ENCODE data around the gene GRAMD4. TPM values are rescaled to one million over a fixed set of nuclear protein-coding genes. Genes with fewer than 3 reads are reported as not detected.

Gene GRAMD4
- polyA plus RNA-seq, 1 of the 3 experiments (the other 2 are of a cell fraction) = 15.5 TPM

- TF ChIP-seq, protein P1, sequence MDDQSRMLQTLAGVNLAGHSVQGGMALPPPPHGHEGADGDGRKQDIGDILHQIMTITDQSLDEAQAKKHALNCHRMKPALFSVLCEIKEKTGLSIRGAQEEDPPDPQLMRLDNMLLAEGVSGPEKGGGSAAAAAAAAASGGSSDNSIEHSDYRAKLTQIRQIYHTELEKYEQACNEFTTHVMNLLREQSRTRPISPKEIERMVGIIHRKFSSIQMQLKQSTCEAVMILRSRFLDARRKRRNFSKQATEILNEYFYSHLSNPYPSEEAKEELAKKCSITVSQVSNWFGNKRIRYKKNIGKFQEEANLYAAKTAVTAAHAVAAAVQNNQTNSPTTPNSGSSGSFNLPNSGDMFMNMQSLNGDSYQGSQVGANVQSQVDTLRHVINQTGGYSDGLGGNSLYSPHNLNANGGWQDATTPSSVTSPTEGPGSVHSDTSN (IDR thresholded peaks at IDR 0.05) = no peak
- TF ChIP-seq, protein P2, sequence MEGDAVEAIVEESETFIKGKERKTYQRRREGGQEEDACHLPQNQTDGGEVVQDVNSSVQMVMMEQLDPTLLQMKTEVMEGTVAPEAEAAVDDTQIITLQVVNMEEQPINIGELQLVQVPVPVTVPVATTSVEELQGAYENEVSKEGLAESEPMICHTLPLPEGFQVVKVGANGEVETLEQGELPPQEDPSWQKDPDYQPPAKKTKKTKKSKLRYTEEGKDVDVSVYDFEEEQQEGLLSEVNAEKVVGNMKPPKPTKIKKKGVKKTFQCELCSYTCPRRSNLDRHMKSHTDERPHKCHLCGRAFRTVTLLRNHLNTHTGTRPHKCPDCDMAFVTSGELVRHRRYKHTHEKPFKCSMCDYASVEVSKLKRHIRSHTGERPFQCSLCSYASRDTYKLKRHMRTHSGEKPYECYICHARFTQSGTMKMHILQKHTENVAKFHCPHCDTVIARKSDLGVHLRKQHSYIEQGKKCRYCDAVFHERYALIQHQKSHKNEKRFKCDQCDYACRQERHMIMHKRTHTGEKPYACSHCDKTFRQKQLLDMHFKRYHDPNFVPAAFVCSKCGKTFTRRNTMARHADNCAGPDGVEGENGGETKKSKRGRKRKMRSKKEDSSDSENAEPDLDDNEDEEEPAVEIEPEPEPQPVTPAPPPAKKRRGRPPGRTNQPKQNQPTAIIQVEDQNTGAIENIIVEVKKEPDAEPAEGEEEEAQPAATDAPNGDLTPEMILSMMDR (IDR thresholded peaks at IDR 0.05) = no peak
- TF ChIP-seq TEAD4 (IDR thresholded peaks at IDR 0.05; ENCODE audit: borderline replicate concordance, insufficient read depth) (no peak), IRF3 (IDR thresholded peaks at IDR 0.05; ENCODE audit: low read depth, low read length) (no peak), REST (IDR thresholded peaks at IDR 0.05; ENCODE audit: low read depth, low read length) (no peak)
Measured at GRCh38 chr22:46664301-46664855, 44.2 kb downstream of the GRAMD4 start (continued).

DNA sequence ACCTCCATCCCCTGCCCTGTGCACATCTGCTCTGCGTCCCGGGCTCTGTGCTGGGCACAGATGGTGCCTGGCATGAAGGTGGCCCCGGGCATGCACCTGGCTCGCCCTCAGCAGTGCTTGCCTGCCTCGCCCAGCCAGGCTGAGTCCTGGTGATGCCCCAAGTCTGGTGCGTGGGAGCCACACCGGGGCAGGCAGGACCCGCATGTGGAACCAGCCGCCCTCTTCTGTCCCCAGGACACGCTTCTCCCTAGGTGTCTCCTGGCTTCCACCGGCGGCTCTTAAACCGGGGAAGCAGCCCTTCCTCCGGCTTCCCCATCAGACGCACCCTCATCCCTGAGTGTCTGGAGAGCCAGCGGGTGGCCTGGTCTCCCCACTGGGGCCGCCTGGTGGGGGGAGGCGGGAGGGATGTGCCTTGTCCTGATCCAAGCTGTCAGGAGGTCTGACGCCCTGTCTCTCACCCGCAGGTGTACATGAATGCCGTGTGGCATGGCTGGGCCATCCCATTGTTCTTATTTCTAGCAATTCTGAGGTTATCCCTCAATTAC, 45.0 kb downstream of the GRAMD4 start:
- Histone ChIP-seq H3K27me3 (ENCODE audit: insufficient read depth) (no peaks in the 10 kb centered on the region), H3K79me2 (ENCODE audit: insufficient read depth) (no peaks in the 10 kb centered on the region), H2AFZ (ENCODE audit: low read depth) (no peak overlapping the region), H3K9ac (no peak overlapping the region), H3K4me3 (ENCODE audit: low read depth in 2 of 2, low read length in 1 of 2) (no peak overlapping the region), H3K9me2 (no peaks in the 10 kb centered on the region), H3K36me3 (replicated peaks in 1 of 2; ENCODE audit: control insufficient read depth in 1 of 2, insufficient read depth in 2 of 2, low read length in 1 of 2) (peaks cover 0 to 19% of the 10 kb centered on the region in 2 experiments), H3K4me1 (ENCODE audit: control insufficient read depth in 1 of 2, insufficient read depth in 2 of 2, low read depth in 1 of 2, low read length in 1 of 2) (peaks cover 0 to 37% of the 10 kb centered on the region in 2 experiments; a peak in 2 of 4 replicates), H3K27ac (ENCODE audit: low read depth in 2 of 2, low read length in 1 of 2) (no peak overlapping the region), H3F3A (replicated peaks; ENCODE audit: insufficient read depth) (no peaks in the 10 kb centered on the region), H3K4me2 (no peak overlapping the region), H3K9me3 (no peaks in the 10 kb centered on the region), H4K20me1 (ENCODE audit: insufficient read depth) (peaks cover 5% of the 10 kb centered on the region; the same call in 1 of the 2 replicates)
- WGBS (ENCODE audit: low lambda C conversion rate) = 94% methylated on average over 19 of the region's 21 CpGs
- ChIA-PET CTCF (interaction anchor here (1.5 to 2.0 kb wide), 2 partner anchors 94 to 102 kb away, joined by 3 to 19 read pairs; no protein-coding TSS in a partner anchor), POLR2A (no interaction called here)
- no peak for DNase-seq
- TF ChIP-seq, protein P1 (IDR thresholded peaks at IDR 0.05) = no peak
- TF ChIP-seq MAX (IDR thresholded peaks at IDR 0.05; ENCODE audit: low read depth) (no peak), MXI1 (IDR thresholded peaks at IDR 0.05; ENCODE audit: low read depth, low read length) (no peak), GABPA (IDR thresholded peaks at IDR 0.05; ENCODE audit: low read depth) (no peak), ELF1 (IDR thresholded peaks at IDR 0.05) (no peak), EZH2phosphoT487 (IDR thresholded peaks at IDR 0.05; ENCODE audit: borderline replicate concordance, low read depth) (no peak), CHD2 (IDR thresholded peaks at IDR 0.05; ENCODE audit: low read length, partially characterized antibody) (no peak), EP300 (IDR thresholded peaks at IDR 0.05; ENCODE audit: borderline replicate concordance in 1 of 2, low read depth in 1 of 2, low read length in 1 of 2) (no peak), USF1 (IDR thresholded peaks at IDR 0.05; ENCODE audit: borderline replicate concordance, low read depth) (no peak), SMC3 (IDR thresholded peaks at IDR 0.05; ENCODE audit: low read depth, low read length) (no peak)
- TF ChIP-seq, protein P2 (IDR thresholded peaks at IDR 0.05) = no peak

Data from SK-N-SH (cell line).